MM.1S (cell line): ENCODE measurements around the gene OBSCN.

Source experiments
- DNase-seq: peaks from one replicate; pipeline ENCODE4 v3.0.0-alpha.2; 2015
- H2AFZ ChIP-seq: fragments of 300-600 bp; sonication (generic); 2 replicates; pipeline ENCODE4 v1.6.0; 2016; ENCODE audit warnings: antibody characterized with exemption, low read length
- H3F3A ChIP-seq: fragments of 300-600 bp; sonication (generic); 2 replicates; pipeline ENCODE4 v1.6.1; 2016; ENCODE audit warnings: mild to moderate bottlenecking, antibody characterized with exemption, low read length, moderate library complexity, mixed read lengths; ENCODE audit not compliant: insufficient read depth
- H3K27ac ChIP-seq: fragments of 300-600 bp; sonication (generic); 2 replicates; pipeline ENCODE4 v1.5.1; 2016; ENCODE audit warnings: mild to moderate bottlenecking, low read length
- H3K27me3 ChIP-seq: fragments of 300-600 bp; sonication (generic); replicated peaks from 2 replicates; pipeline ENCODE4 v1.6.0; 2016; ENCODE audit warnings: low read length; ENCODE audit not compliant: insufficient read depth
- H3K36me3 ChIP-seq: fragments of 300-600 bp; sonication (generic); replicated peaks from 2 replicates; pipeline ENCODE4 v1.6.1; 2016; ENCODE audit warnings: mild to moderate bottlenecking, low read length, mixed read lengths; ENCODE audit not compliant: insufficient read depth
- H3K4me1 ChIP-seq: fragments of 300-600 bp; sonication (generic); 2 replicates; pipeline ENCODE4 v1.6.1; 2016; ENCODE audit warnings: low read length, mixed read lengths
- H3K4me2 ChIP-seq: fragments of 300-600 bp; sonication (generic); 2 replicates; pipeline ENCODE4 v1.6.0; 2016; ENCODE audit warnings: low read depth, low read length
- H3K4me3 ChIP-seq: fragments of 300-600 bp; sonication (generic); 2 replicates; pipeline ENCODE4 v1.5.1; 2016; ENCODE audit warnings: low read length, mixed read lengths
- H3K79me2 ChIP-seq: fragments of 300-600 bp; sonication (generic); 2 replicates; pipeline ENCODE4 v1.6.1; 2016; ENCODE audit warnings: mixed run types, low read length, mixed read lengths
- H3K9ac ChIP-seq: fragments of 300-600 bp; sonication (generic); 2 replicates; pipeline ENCODE4 v1.6.1; 2016; ENCODE audit warnings: low read length, mixed read lengths
- H3K9me2 ChIP-seq: fragments of 300-600 bp; sonication (generic); replicated peaks from 2 replicates; pipeline ENCODE4 v1.6.1; 2016; ENCODE audit warnings: mild to moderate bottlenecking, low read length, mixed read lengths; ENCODE audit not compliant: insufficient read depth
- H3K9me3 ChIP-seq: fragments of 300-600 bp; sonication (generic); replicated peaks from 2 replicates; pipeline ENCODE4 v1.6.1; 2016; ENCODE audit warnings: mild to moderate bottlenecking, low read length, mixed read lengths; ENCODE audit not compliant: insufficient read depth
- H4K20me1 ChIP-seq: fragments of 300-600 bp; sonication (generic); 2 replicates; pipeline ENCODE4 v1.6.1; 2016; ENCODE audit warnings: mild to moderate bottlenecking, low read length, moderate library complexity, mixed read lengths; ENCODE audit not compliant: insufficient read depth
- CTCF ChIP-seq: fragments of 300-600 bp; sonication (generic); IDR thresholded peaks from 2 replicates; pipeline ENCODE4 v1.5.1; 2016; ENCODE audit warnings: antibody characterized with exemption, low read length, mixed read lengths
- EZH2 ChIP-seq: fragments of 300-600 bp; sonication (generic); optimal IDR thresholded peaks from 2 replicates; pipeline ENCODE3; 2017; ENCODE audit warnings: low read depth, mild to moderate bottlenecking, antibody characterized with exemption, low read length, mixed read lengths
- EZH2phosphoT487 ChIP-seq: fragments of 300-600 bp; sonication (generic); IDR thresholded peaks from 2 replicates; pipeline ENCODE4 v1.6.1; 2018; ENCODE audit warnings: antibody characterized with exemption, low read length

The OBSCN gene

GRCh38 chr1:228396770-228397662 is 189.2 kb downstream of the OBSCN start:
- H3K27me3 ChIP-seq: no peaks in the 10 kb centered on the region
- H3K27ac ChIP-seq: no peak overlapping the region
- no peaks in the 10 kb centered on the region for H3K4me1 ChIP-seq
- no peak overlapping the region for H3K9ac ChIP-seq
- no peak overlapping the region for H3K4me3 ChIP-seq
- peaks cover 12% of the 10 kb centered on the region; the same call in 1 of the 2 replicates for H3K79me2 ChIP-seq
- no peak for DNase-seq
- TF ChIP-seq CTCF (no peak), EZH2phosphoT487 (no peak), EZH2 (no peak)
- no peak overlapping the region for H3K4me2 ChIP-seq
- H4K20me1 ChIP-seq: no peaks in the 10 kb centered on the region
- H3K9me3 ChIP-seq: no peaks in the 10 kb centered on the region
- H3K36me3 ChIP-seq: no peaks in the 10 kb centered on the region
- H3F3A ChIP-seq: no peaks in the 10 kb centered on the region
- no peaks in the 10 kb centered on the region for H3K9me2 ChIP-seq
- H2AFZ ChIP-seq: no peak overlapping the region

GRCh38 chr1:228397966-228398365 is 190.1 kb downstream of the OBSCN start:
- no peak overlapping the region for H3K4me3 ChIP-seq
- H3K9me3 ChIP-seq: no peaks in the 10 kb centered on the region
- no peaks in the 10 kb centered on the region for H4K20me1 ChIP-seq
- peaks cover 21% of the 10 kb centered on the region for H3K79me2 ChIP-seq
- H3K4me2 ChIP-seq: no peak overlapping the region
- TF ChIP-seq CTCF (no peak), EZH2phosphoT487 (no peak), EZH2 (no peak)
- H3K27me3 ChIP-seq: no peaks in the 10 kb centered on the region
- no peaks in the 10 kb centered on the region for H3K4me1 ChIP-seq
- H3K36me3 ChIP-seq: no peaks in the 10 kb centered on the region
- H3K9ac ChIP-seq: no peak overlapping the region
- no peaks in the 10 kb centered on the region for H3F3A ChIP-seq
- no peak for DNase-seq
- H3K9me2 ChIP-seq: no peaks in the 10 kb centered on the region
- no peak overlapping the region for H2AFZ ChIP-seq
- no peak overlapping the region for H3K27ac ChIP-seq

- H3K27ac ChIP-seq: no peak overlapping the region
- H3K27me3 ChIP-seq: no peaks in the 10 kb centered on the region
- no peaks in the 10 kb centered on the region for H4K20me1 ChIP-seq
- no peak overlapping the region for H3K9ac ChIP-seq
- no peaks in the 10 kb centered on the region for H3K36me3 ChIP-seq
- DNase-seq: no peak
- TF ChIP-seq CTCF (no peak), EZH2phosphoT487 (no peak), EZH2 (no peak)
- no peak overlapping the region for H3K4me2 ChIP-seq
- H3K9me3 ChIP-seq: no peaks in the 10 kb centered on the region
- H2AFZ ChIP-seq: no peak overlapping the region
- peaks cover 28% of the 10 kb centered on the region for H3K79me2 ChIP-seq
- no peaks in the 10 kb centered on the region for H3K9me2 ChIP-seq
- no peaks in the 10 kb centered on the region for H3F3A ChIP-seq
- no peaks in the 10 kb centered on the region for H3K4me1 ChIP-seq
- no peak overlapping the region for H3K4me3 ChIP-seq
Observed at GRCh38 chr1:228398741-228399461, 191.1 kb downstream of the OBSCN start.
